ENCODE data around the gene LZTS3. TPM values are rescaled to one million over a fixed set of nuclear protein-coding genes. Genes with fewer than 3 reads are reported as not detected.

LZTS3 gene
- total and polyA plus RNA-seq, 8 donors: 7.1 to 21.0 (median 9.4) TPM

DNA sequence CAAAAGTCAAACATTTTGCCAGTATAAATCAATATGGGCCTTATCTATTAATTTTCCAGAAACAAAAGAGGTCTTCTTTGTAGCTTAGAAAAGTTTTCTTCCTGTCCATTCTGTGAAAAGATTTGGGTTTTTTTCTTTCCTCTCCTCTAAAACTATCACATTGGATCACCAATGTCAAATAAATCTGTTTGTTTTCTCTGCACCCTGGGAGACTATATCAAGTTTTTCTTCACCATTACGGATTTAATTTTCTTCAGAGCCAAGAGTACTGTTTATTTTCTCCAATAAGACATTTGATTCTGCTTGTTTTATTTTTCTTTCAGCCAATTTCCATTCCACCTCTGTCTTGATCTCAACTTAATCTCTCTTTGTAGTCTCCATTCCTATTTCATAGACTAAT lies 1.9 kb upstream of the LZTS3 start:
- no peaks in the 10 kb centered on the region for H3K36me3 ChIP-seq
- DNase-seq (no peak), ATAC-seq (no peak)
- no peak overlapping the region for H3K4me3 ChIP-seq
- intact Hi-C loops (cut with DNase I): no loop called here
- TF ChIP-seq, protein P1, sequence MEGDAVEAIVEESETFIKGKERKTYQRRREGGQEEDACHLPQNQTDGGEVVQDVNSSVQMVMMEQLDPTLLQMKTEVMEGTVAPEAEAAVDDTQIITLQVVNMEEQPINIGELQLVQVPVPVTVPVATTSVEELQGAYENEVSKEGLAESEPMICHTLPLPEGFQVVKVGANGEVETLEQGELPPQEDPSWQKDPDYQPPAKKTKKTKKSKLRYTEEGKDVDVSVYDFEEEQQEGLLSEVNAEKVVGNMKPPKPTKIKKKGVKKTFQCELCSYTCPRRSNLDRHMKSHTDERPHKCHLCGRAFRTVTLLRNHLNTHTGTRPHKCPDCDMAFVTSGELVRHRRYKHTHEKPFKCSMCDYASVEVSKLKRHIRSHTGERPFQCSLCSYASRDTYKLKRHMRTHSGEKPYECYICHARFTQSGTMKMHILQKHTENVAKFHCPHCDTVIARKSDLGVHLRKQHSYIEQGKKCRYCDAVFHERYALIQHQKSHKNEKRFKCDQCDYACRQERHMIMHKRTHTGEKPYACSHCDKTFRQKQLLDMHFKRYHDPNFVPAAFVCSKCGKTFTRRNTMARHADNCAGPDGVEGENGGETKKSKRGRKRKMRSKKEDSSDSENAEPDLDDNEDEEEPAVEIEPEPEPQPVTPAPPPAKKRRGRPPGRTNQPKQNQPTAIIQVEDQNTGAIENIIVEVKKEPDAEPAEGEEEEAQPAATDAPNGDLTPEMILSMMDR (IDR thresholded peaks at IDR 0.05): no peak
- H3K9me3 ChIP-seq: no peaks in the 10 kb centered on the region
- H3K27ac ChIP-seq: no peak overlapping the region
- peaks cover 6 to 27% of the 10 kb centered on the region in 2 donors for H3K4me1 ChIP-seq
- peaks cover 0 to 42% of the 10 kb centered on the region in 2 donors for H3K27me3 ChIP-seq

DNA sequence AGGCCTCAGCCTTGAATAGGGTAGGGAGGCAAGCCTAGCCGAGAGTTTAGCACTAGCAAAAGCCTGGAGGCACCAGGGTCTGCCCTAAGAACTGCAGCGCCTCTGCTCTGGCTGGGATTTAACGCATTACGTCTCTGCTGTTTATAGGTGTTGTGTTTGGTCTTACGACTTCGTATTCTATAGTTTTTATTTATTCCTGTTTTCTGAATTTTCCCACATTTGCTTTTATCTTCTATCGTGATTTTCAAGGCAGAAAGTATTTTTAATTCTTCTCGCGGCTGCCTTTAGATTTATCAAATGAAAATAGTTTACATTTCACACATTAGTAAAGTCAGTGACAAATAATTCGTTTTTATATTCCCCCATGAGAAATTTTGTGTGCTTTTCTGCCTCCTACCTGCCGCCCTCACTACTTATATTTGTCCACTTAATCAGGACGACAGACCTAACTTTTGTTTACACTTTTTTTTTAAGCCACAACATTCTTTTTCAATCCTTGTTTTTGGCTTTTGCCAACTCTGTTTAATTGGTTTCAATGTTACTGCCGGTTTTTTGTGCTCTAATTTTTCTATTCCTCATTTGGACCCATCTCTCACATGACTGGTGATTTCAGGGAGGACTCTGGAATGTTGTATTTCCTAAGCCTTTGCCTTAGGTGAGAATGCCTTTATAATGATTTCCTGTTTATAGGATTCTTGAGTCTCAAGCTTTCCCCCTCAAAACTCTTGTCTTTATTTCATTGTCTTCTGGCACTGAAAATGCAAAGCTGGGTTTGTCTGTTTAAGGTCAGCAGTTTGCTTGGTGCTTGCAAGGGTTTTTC lies 1.3 kb upstream of the LZTS3 start:
- Histone ChIP-seq H3K4me1 (peaks cover 6 to 27% of the 10 kb centered on the region in 2 donors), H3K27me3 (peaks cover 0 to 42% of the 10 kb centered on the region in 2 donors), H3K36me3 (no peaks in the 10 kb centered on the region), H3K4me3 (peak overlapping the region; percentile 93 to 95), H3K27ac (peak overlapping the region; percentile 42 to 73), H3K9me3 (no peaks in the 10 kb centered on the region)
- ATAC-seq (no peak), DNase-seq (peak in 1 of 4 donors; percentile 36)
- intact Hi-C loops (cut with DNase I): no loop called here
- TF ChIP-seq, protein P1 (IDR thresholded peaks at IDR 0.05): no peak

DNA sequence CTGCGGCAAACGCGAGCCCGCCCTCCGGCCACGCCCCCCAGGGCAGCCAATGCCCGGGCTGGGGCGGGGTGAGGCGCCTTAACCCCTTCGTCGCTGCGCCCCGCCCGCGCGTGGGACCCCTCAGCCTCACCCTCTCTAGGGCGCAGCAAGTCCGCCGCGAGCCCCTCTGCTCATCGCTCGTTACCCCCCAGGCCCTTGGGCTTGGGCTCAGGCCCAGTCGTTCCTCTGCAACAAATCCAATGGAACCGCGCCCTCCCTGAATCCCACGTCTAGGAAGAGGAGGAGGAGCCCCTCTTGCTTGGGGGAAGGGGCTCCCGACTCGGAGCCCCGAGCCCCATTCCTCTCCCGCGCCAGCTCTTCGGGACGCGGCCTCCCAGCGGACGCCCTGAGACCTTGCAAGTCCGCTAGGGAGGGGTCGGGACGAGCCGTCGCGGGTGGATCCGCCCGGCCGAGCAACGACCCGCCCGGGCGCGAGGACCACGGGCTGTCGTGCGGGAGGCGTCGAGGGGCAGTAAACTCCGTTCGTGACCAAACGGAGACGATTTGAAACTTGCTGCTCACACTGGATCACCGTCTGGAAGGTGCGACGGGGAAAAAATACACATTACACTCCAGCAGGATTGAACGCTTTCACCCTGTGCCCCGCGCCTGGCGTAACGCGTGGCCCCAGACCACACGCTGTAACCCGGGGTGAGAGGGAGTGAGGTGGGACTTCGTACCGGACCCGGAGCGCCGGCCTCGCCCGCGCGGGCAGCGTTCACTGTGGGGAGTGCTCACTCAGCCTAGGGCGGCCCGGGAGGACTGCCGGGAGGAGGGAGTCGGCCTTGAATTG lies 477 bp upstream of the LZTS3 start:
- peak; percentile 96 for ATAC-seq
- DNase-seq: peak; percentile 90 to 97 (median 92)
- Histone ChIP-seq H3K27me3 (peaks cover 0 to 48% of the 10 kb centered on the region in 2 donors), H3K4me1 (peaks cover 6 to 27% of the 10 kb centered on the region in 2 donors), H3K27ac (peak overlapping the region; percentile 42 to 73), H3K36me3 (no peaks in the 10 kb centered on the region), H3K9me3 (no peaks in the 10 kb centered on the region), H3K4me3 (peak overlapping the region; percentile 93 to 95)
- TF ChIP-seq, protein P1 (IDR thresholded peaks at IDR 0.05): peak in 1 of 2 donors; percentile 25
- intact Hi-C loops (cut with DNase I): no loop called here

DNA sequence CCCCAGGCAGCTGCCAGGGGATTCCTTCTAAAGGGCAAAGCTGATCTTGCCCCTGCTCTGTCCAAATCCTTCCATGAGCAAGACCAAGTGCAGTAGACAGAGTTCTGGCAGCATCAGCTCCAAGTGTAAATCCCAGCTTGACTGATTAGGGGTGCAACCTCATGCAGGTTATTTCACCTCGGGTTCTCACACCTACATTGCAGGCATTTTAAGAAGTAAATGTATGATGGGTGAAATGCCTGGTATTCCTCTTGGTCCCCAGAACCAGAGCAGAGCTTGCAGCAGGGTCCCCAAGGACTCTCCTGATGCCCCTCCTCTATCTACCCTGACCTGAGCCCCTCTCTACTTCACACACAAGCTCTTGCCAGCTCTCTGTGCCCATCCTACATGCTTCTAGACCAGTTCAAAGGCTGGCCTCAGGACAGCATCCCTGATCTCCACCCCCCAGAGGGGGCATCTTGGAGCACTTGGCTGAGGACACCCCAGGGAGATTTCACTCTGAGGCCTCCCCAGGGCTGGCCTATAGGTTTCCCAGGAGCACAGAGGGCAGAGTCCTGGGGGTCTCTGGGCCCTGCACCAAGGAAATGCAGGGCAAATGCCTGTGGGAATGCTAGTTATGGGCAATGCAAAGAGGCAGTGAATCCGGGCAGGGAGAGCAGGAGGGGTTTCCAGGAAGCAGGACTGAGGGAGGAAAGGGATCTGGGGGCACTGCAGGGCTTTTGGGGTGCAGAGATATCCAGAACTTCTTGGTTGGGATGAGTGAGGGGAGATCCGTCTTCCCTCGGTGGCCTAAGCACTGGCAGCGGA lies 1.0 kb downstream of the LZTS3 start:
- Histone ChIP-seq H3K9me3 (no peaks in the 10 kb centered on the region), H3K4me3 (peak overlapping the region; percentile 93 to 95), H3K27me3 (peaks cover 0 to 63% of the 10 kb centered on the region in 2 donors), H3K4me1 (peaks cover 6 to 27% of the 10 kb centered on the region in 2 donors), H3K36me3 (no peaks in the 10 kb centered on the region), H3K27ac (no peak overlapping the region)
- TF ChIP-seq, protein P1 (IDR thresholded peaks at IDR 0.05): no peak
- DNase-seq (no peak), ATAC-seq (no peak)
- intact Hi-C loops (cut with DNase I): no loop called here

All from left lung (tissue), 10 donors.